Endodermal cell (in vitro differentiated cells): ENCODE data around the gene EIF3F. TPM values are rescaled to one million over a fixed set of nuclear protein-coding genes. Genes with fewer than 3 reads are reported as not detected.

Experiments used
- DNase-seq: peaks from one replicate; pipeline ENCODE4 v3.0.0-alpha.2; 2017
- H3K27ac ChIP-seq: 2 replicates; pipeline ENCODE4 v1.5.1; 2013; ENCODE audit warnings: mild to moderate bottlenecking, low read depth, low read length, moderate library complexity
- H3K27me3 ChIP-seq: 2 replicates; pipeline ENCODE4 v1.6.1; 2013; ENCODE audit warnings: mild to moderate bottlenecking, low read length, moderate library complexity; ENCODE audit not compliant: insufficient read depth, control insufficient read depth, poor library complexity, severe bottlenecking
- H3K36me3 ChIP-seq: 2 replicates; pipeline ENCODE4 v1.7.0; 2013; ENCODE audit warnings: mild to moderate bottlenecking, low read length, moderate library complexity; ENCODE audit not compliant: control insufficient read depth, insufficient read depth
- H3K4me1 ChIP-seq: one replicate; pipeline ENCODE4 v1.7.0; 2013; ENCODE audit warnings: low read length; ENCODE audit not compliant: control insufficient read depth, insufficient read depth
- H3K4me3 ChIP-seq: 2 replicates; pipeline ENCODE4 v1.5.1; 2013; ENCODE audit warnings: mild to moderate bottlenecking, low read length, moderate library complexity
- H3K9ac ChIP-seq: 2 replicates; pipeline ENCODE4 v1.6.1; 2013; ENCODE audit warnings: mild to moderate bottlenecking, low read length, moderate library complexity; ENCODE audit not compliant: poor library complexity, severe bottlenecking; ENCODE audit errors: extremely low read depth
- H3K9me3 ChIP-seq: 2 replicates; pipeline ENCODE4 v1.6.1; 2013; ENCODE audit warnings: mild to moderate bottlenecking, low read length, moderate library complexity; ENCODE audit not compliant: control insufficient read depth
- H3K27ac Mint-ChIP-seq: 2 replicates; pipeline ENCODE4 v1.8.0; 2020; ENCODE audit warnings: mixed read lengths
- H3K27me3 Mint-ChIP-seq: 2 replicates; pipeline ENCODE4 v1.8.0; 2021; ENCODE audit warnings: mild to moderate bottlenecking, mixed read lengths; ENCODE audit not compliant: insufficient read depth
- H3K36me3 Mint-ChIP-seq: 2 replicates; pipeline ENCODE4 v1.8.0; 2020; ENCODE audit warnings: low read depth, mixed read lengths
- H3K4me1 Mint-ChIP-seq: 2 replicates; pipeline ENCODE4 v1.8.0; 2020; ENCODE audit warnings: mixed read lengths
- H3K4me3 Mint-ChIP-seq: 2 replicates; pipeline ENCODE4 v1.8.0; 2020; ENCODE audit warnings: mild to moderate bottlenecking, moderate library complexity, mixed read lengths
- H3K9me3 Mint-ChIP-seq: 2 replicates; pipeline ENCODE4 v1.8.0; 2020; ENCODE audit warnings: mild to moderate bottlenecking, mixed read lengths
- WGBS, 2 experiments: methylation state at CpG; one replicate each; pipeline versions ENCODE4 v1.1.5 to v1.1.7; 2013; ENCODE audit warnings: missing lambda C conversion rate in 2 of 2, mixed read lengths in 1 of 2; ENCODE audit not compliant: insufficient coverage in 1 of 2, insufficient read length in 1 of 2; 5-methylcytosine and 5-hydroxymethylcytosine counted together
- total RNA-seq, 2 donors: library from RNA; stranded (reverse); fragmentation: NEBNext Ultra II Directional in 1 of 2; extraction: Animal tissue kit (Norgen Biotek cat#: 25700) in 1 of 2; gene quantifications; 2 replicates in 1 of 2; 3 replicates in 1 of 2; pipeline ENCODE4 v1.2.1, GENCODE V29; 2021
- TF ChIP-seq, protein P1 (sequence below): fragments of 200-600 bp; sonication (generic); conservative IDR thresholded peaks from 2 replicates; pipeline ENCODE4 v1.5.0; 2021; ENCODE audit warnings: antibody characterized with exemption, mild to moderate bottlenecking

Gene EIF3F
- total RNA-seq, 2 donors from 2014 or later: 349 to 354 TPM

DNA sequence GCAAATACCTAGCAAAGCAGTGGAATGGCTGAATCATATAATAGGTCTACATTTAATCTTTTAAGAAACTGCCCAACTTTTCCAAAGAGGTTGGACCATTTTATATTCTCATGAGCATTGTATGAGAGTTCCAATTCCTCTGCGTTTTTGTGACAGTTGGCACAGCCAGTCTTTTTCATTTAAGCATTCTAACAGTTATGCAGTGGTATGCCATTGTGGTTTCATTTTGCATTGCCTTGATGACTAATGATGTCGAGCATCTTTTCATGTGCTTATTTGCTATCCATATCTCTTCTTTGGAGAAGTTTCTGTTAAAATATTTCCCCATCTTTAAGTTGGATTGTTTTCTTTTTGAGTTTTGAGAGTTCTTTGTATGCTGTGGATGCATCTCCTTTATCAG lies 38.7 kb downstream of the EIF3F start:
- TF ChIP-seq, protein P1, sequence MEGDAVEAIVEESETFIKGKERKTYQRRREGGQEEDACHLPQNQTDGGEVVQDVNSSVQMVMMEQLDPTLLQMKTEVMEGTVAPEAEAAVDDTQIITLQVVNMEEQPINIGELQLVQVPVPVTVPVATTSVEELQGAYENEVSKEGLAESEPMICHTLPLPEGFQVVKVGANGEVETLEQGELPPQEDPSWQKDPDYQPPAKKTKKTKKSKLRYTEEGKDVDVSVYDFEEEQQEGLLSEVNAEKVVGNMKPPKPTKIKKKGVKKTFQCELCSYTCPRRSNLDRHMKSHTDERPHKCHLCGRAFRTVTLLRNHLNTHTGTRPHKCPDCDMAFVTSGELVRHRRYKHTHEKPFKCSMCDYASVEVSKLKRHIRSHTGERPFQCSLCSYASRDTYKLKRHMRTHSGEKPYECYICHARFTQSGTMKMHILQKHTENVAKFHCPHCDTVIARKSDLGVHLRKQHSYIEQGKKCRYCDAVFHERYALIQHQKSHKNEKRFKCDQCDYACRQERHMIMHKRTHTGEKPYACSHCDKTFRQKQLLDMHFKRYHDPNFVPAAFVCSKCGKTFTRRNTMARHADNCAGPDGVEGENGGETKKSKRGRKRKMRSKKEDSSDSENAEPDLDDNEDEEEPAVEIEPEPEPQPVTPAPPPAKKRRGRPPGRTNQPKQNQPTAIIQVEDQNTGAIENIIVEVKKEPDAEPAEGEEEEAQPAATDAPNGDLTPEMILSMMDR: no peak
- Histone ChIP-seq H3K4me3 (no peak overlapping the region), H3K27me3 (peaks cover 51% of the 10 kb centered on the region), H3K36me3 (no peaks in the 10 kb centered on the region), H3K9ac (no peak overlapping the region), H3K4me1 (no peaks in the 10 kb centered on the region), H3K9me3 (no peaks in the 10 kb centered on the region), H3K27ac (no peak overlapping the region)
- Mint-ChIP-seq H3K36me3 (no peaks in the 10 kb centered on the region), H3K27me3 (peaks cover 44% of the 10 kb centered on the region), H3K4me1 (no peaks in the 10 kb centered on the region), H3K27ac (no peak overlapping the region), H3K9me3 (no peaks in the 10 kb centered on the region), H3K4me3 (no peak overlapping the region)
- no peak for DNase-seq
- WGBS, 2 experiments: 67 to 75% methylated on average over 1 to 2 of the region's 2 CpGs

DNA sequence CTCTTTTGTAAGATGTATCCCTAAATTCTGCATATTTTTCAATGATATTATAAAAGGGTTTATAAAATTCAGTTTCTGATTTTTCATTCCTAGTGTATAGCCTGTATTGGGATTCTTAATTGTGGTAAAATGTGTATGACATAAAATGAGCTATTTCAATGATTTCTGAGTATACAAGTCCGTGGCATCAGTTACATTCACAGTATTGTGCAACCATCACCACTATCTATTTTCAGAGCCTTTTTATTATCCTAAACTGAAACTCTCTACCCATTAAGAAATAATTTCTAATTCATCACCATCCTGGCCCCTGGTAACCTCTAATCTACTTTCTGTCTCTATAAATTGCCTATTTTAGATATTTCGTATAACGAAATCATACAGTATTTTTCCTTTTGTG lies 39.8 kb downstream of the EIF3F start:
- H3K9me3 ChIP-seq: no peaks in the 10 kb centered on the region
- H3K27ac Mint-ChIP-seq: no peak overlapping the region
- H3K27me3 ChIP-seq: peaks cover 41% of the 10 kb centered on the region
- H3K9me3 Mint-ChIP-seq: no peaks in the 10 kb centered on the region
- H3K4me1 Mint-ChIP-seq: no peaks in the 10 kb centered on the region
- no peaks in the 10 kb centered on the region for H3K36me3 Mint-ChIP-seq
- 91 to 100% methylated on average over 1 to 3 of the region's 3 CpGs for WGBS, 2 experiments
- peaks cover 39% of the 10 kb centered on the region for H3K27me3 Mint-ChIP-seq
- H3K4me3 ChIP-seq: no peak overlapping the region
- no peaks in the 10 kb centered on the region for H3K4me1 ChIP-seq
- DNase-seq: no peak
- no peak overlapping the region for H3K27ac ChIP-seq
- TF ChIP-seq, protein P1: no peak
- no peaks in the 10 kb centered on the region for H3K36me3 ChIP-seq
- H3K4me3 Mint-ChIP-seq: no peak overlapping the region
- no peak overlapping the region for H3K9ac ChIP-seq

- Mint-ChIP-seq H3K36me3 (no peaks in the 10 kb centered on the region), H3K9me3 (no peaks in the 10 kb centered on the region), H3K4me3 (no peak overlapping the region), H3K27ac (no peak overlapping the region), H3K27me3 (peaks cover 43% of the 10 kb centered on the region), H3K4me1 (peaks cover 5% of the 10 kb centered on the region)
- TF ChIP-seq, protein P1: no peak
- Histone ChIP-seq H3K27ac (no peak overlapping the region), H3K36me3 (no peaks in the 10 kb centered on the region), H3K27me3 (peaks cover 46% of the 10 kb centered on the region), H3K9ac (no peak overlapping the region), H3K4me1 (no peaks in the 10 kb centered on the region), H3K4me3 (no peak overlapping the region), H3K9me3 (no peaks in the 10 kb centered on the region)
- no peak for DNase-seq
- WGBS, 2 experiments: 76 to 92% methylated on average over 2 to 4 of the region's 4 CpGs
Measured at GRCh38 chr11:8028766-8029165, 41.6 kb downstream of the EIF3F start.
